ENCODE results near the gene SLC12A7.

GRCh38 chr5:1037123-1037670, 74.7 kb downstream of the SLC12A7 start:
- TF ChIP-seq CTCF (IDR thresholded peaks at IDR 0.05): no peak
- TF ChIP-seq E2F1 (CRISPR knock-in tag; IDR thresholded peaks at IDR 0.05): no peak
- TF ChIP-seq TEAD4 (CRISPR knock-in tag; IDR thresholded peaks at IDR 0.05): no peak
- no peak for TF ChIP-seq USF2 (CRISPR knock-in tag; IDR thresholded peaks at IDR 0.05)
- no peak for TF ChIP-seq ZNF263 (CRISPR knock-in tag; IDR thresholded peaks at IDR 0.05; ENCODE audit: low read depth)
- no peak for TF ChIP-seq FOXP4 (CRISPR knock-in tag; IDR thresholded peaks at IDR 0.05)
- TF ChIP-seq STAT6 (CRISPR knock-in tag; conservative IDR thresholded peaks at IDR 0.05; ENCODE audit: low read depth): no peak
- no peak for TF ChIP-seq JUN (CRISPR knock-in tag; IDR thresholded peaks at IDR 0.05)
- no peak for TF ChIP-seq NFYB (CRISPR knock-in tag; conservative IDR thresholded peaks at IDR 0.05; ENCODE audit: low read depth)
- no peak for TF ChIP-seq CREB1 (CRISPR knock-in tag; IDR thresholded peaks at IDR 0.05)
- no peak for TF ChIP-seq MAX (CRISPR knock-in tag; IDR thresholded peaks at IDR 0.05)
- no peak for TF ChIP-seq ZNF219 (CRISPR knock-in tag; IDR thresholded peaks at IDR 0.05; ENCODE audit: borderline replicate concordance)
- no peak for TF ChIP-seq CREM (CRISPR knock-in tag; IDR thresholded peaks at IDR 0.05)
- no peak for TF ChIP-seq RELA (CRISPR knock-in tag; IDR thresholded peaks at IDR 0.05; ENCODE audit: borderline replicate concordance)
